Nephron progenitor cell (in vitro differentiated cells): ENCODE results near the gene RNASEL.

Experiments used
- DNase-seq: peaks from one replicate; pipeline ENCODE4 v3.0.0; 2021
- H3K27ac Mint-ChIP-seq: 2 replicates; pipeline ENCODE4 v1.8.0; 2021; ENCODE audit warnings: mild to moderate bottlenecking, moderate library complexity, mixed read lengths
- H3K27me3 Mint-ChIP-seq: 2 replicates; pipeline ENCODE4 v1.8.0; 2021; ENCODE audit warnings: mild to moderate bottlenecking, low read depth, mixed read lengths; ENCODE audit not compliant: poor library complexity
- H3K36me3 Mint-ChIP-seq: 2 replicates; pipeline ENCODE4 v1.8.0; 2021; ENCODE audit warnings: low read depth, mixed read lengths
- H3K4me1 Mint-ChIP-seq: 2 replicates; pipeline ENCODE4 v1.8.0; 2021; ENCODE audit warnings: mixed read lengths
- H3K4me3 Mint-ChIP-seq: 2 replicates; pipeline ENCODE4 v1.8.0; 2021; ENCODE audit warnings: mild to moderate bottlenecking, moderate library complexity, mixed read lengths
- H3K9me3 Mint-ChIP-seq: 2 replicates; pipeline ENCODE4 v1.8.0; 2021; ENCODE audit warnings: mild to moderate bottlenecking, moderate library complexity, mixed read lengths
- CTCF ChIP-seq: fragments of 200-600 bp; sonication (generic); IDR thresholded peaks from 2 replicates; pipeline ENCODE4 v1.5.0; 2021; ENCODE audit warnings: antibody characterized with exemption

Gene RNASEL

GRCh38 chr1:182604175-182605164 lies 15.4 kb upstream of the RNASEL start, which contains the start of gene RGS16:
Gene RGS16 (minus strand): TSS chr1:182604389. CDS start chr1:182604259, 130 bp downstream.
- Mint-ChIP-seq H3K4me3 (no peak within 1 kb of the TSS), H3K27ac (no peak within 1 kb of the TSS), H3K9me3 (no peaks in the 10 kb centered on the region), H3K36me3 (peaks cover 5% of the 10 kb centered on the region), H3K27me3 (peaks cover 35% of the 10 kb centered on the region), H3K4me1 (peaks cover 35% of the 10 kb centered on the region)
- DNase-seq = peak; percentile 93
- no peak for TF ChIP-seq CTCF

GRCh38 chr1:182603646-182604174 lies 14.7 kb upstream of the RNASEL start:
- H3K27me3 Mint-ChIP-seq = peaks cover 32% of the 10 kb centered on the region
- no peak for DNase-seq
- peaks cover 5% of the 10 kb centered on the region for H3K36me3 Mint-ChIP-seq
- no peaks in the 10 kb centered on the region for H3K9me3 Mint-ChIP-seq
- peaks cover 28% of the 10 kb centered on the region for H3K4me1 Mint-ChIP-seq
- TF ChIP-seq CTCF = no peak
- H3K4me3 Mint-ChIP-seq = no peak overlapping the region
- H3K27ac Mint-ChIP-seq = no peak overlapping the region

GRCh38 chr1:182602935-182603645 lies 14.0 kb upstream of the RNASEL start:
- DNase-seq = no peak
- H3K4me3 Mint-ChIP-seq = no peak overlapping the region
- peaks cover 32% of the 10 kb centered on the region for H3K27me3 Mint-ChIP-seq
- no peaks in the 10 kb centered on the region for H3K9me3 Mint-ChIP-seq
- peaks cover 5% of the 10 kb centered on the region for H3K36me3 Mint-ChIP-seq
- peaks cover 27% of the 10 kb centered on the region for H3K4me1 Mint-ChIP-seq
- H3K27ac Mint-ChIP-seq = no peak overlapping the region
- TF ChIP-seq CTCF = no peak

GRCh38 chr1:182601913-182602312 lies 12.9 kb upstream of the RNASEL start:
- TF ChIP-seq CTCF = no peak
- no peaks in the 10 kb centered on the region for H3K9me3 Mint-ChIP-seq
- no peak overlapping the region for H3K4me3 Mint-ChIP-seq
- H3K4me1 Mint-ChIP-seq = peaks cover 17% of the 10 kb centered on the region
- H3K27ac Mint-ChIP-seq = no peak overlapping the region
- H3K36me3 Mint-ChIP-seq = peaks cover 5% of the 10 kb centered on the region
- H3K27me3 Mint-ChIP-seq = peaks cover 26% of the 10 kb centered on the region
- no peak for DNase-seq

GRCh38 chr1:182601416-182601786 lies 12.3 kb upstream of the RNASEL start:
- Mint-ChIP-seq H3K4me1 (peaks cover 12% of the 10 kb centered on the region), H3K36me3 (peaks cover 5% of the 10 kb centered on the region), H3K4me3 (no peak overlapping the region), H3K27ac (no peak overlapping the region), H3K9me3 (no peaks in the 10 kb centered on the region), H3K27me3 (peaks cover 22% of the 10 kb centered on the region)
- TF ChIP-seq CTCF = peak; percentile 86
- DNase-seq = peak; percentile 75
